HepG2 (cell line): ENCODE results near the gene ARMC8. TPM values are rescaled to one million over a fixed set of nuclear protein-coding genes. Genes with fewer than 3 reads are reported as not detected.

Experiments used
- ATAC-seq: fragments of 200-7000 bp; cut with Tn5 transposase; 3 replicates; pipeline ENCODE4 v1.9.1; 2020; ENCODE audit warnings: mild to moderate bottlenecking, moderate library complexity
- BruUV-seq: library from RNA; stranded (reverse); fragments of 400-500 nt; replicated peaks from 2 replicates; lab custom pipeline; 2021; lab: Mats Ljungman, UMichigan
- CTCF ChIA-PET: fragments of 300-600 bp; formaldehyde crosslinking; extraction: SDS; loops from one replicate; lab custom pipeline; 2021; ENCODE audit warnings: low total read pairs, inconsistent platforms, low intra/inter-chr PET ratio; lab: Yijun Ruan, JAX
- POLR2A ChIA-PET: fragments of 350-600 bp; sonication (Branson Sonifier 250); formaldehyde crosslinking; loops from one replicate; lab custom pipeline; 2020; ENCODE audit warnings: antibody characterized with exemption, inconsistent platforms; lab: Yijun Ruan, JAX
- DNase-seq: peaks from one replicate; pipeline ENCODE4 v3.0.0-alpha.2; 2015; ENCODE audit warnings: low spot score
- FAIRE-seq: peaks from 3 replicates; lab custom pipeline; 2011; peaks lifted over from hg19 to GRCh38; lab: Jason Lieb, UNC
- H2AFZ ChIP-seq: one replicate; pipeline ENCODE4 v1.6.1; 2011; ENCODE audit warnings: low read length, inconsistent platforms
- H3K27ac ChIP-seq: fragments of 300-600 bp; 3 replicates; pipeline ENCODE4 v1.8.0; 2011; ENCODE audit warnings: mixed run types, mild to moderate bottlenecking, mixed read lengths, low read length, inconsistent platforms; ENCODE audit not compliant: insufficient read depth; ENCODE audit errors: extremely low read length
- H3K27me3 ChIP-seq, 2 experiments: fragments of 200-600 bp in 1 of 2; 2 replicates in 1 of 2; 3 replicates in 1 of 2; pipeline versions ENCODE4 v1.6.0 to v1.8.0; 2011; ENCODE audit warnings: low read length in 2 of 2, mild to moderate bottlenecking in 2 of 2, moderate library complexity in 2 of 2, inconsistent platforms in 1 of 2; ENCODE audit not compliant: insufficient read depth in 2 of 2, control insufficient read depth in 1 of 2
- H3K36me3 ChIP-seq, 2 experiments: fragments of 200-600 bp in 1 of 2; replicated peaks in 1 of 2; 2 replicates in 1 of 2; 3 replicates in 1 of 2; pipeline versions ENCODE4 v1.5.1 to v1.8.0; 2011; ENCODE audit warnings: low read length in 2 of 2, inconsistent platforms in 1 of 2; ENCODE audit not compliant: insufficient read depth in 2 of 2, control insufficient read depth in 1 of 2
- H3K4me1 ChIP-seq: 2 replicates; pipeline ENCODE4 v1.5.1; 2012; ENCODE audit warnings: low read length, inconsistent platforms; ENCODE audit not compliant: insufficient read depth
- H3K4me2 ChIP-seq: 2 replicates; pipeline ENCODE4 v1.6.0; 2011; ENCODE audit warnings: low read depth, low read length, inconsistent platforms
- H3K4me3 ChIP-seq, 3 experiments: fragments of 200-600 bp in 1 of 3; sonication (generic), shearing (Covaris generic) in 1 of 3; replicated peaks in 1 of 3; 2 replicates each; pipeline ENCODE4 v1.5.1; 2011 to 2016; ENCODE audit warnings: low read length in 3 of 3, inconsistent platforms in 2 of 3, low read depth in 2 of 3, mild to moderate bottlenecking in 2 of 3, control low read depth in 1 of 3, mixed read lengths in 1 of 3; ENCODE audit not compliant: insufficient read depth in 1 of 3
- H3K79me2 ChIP-seq: one replicate; pipeline ENCODE4 v1.6.1; 2011; ENCODE audit warnings: low read length, inconsistent platforms; ENCODE audit not compliant: insufficient read depth
- H3K9ac ChIP-seq: 2 replicates; pipeline ENCODE4 v1.6.0; 2011; ENCODE audit warnings: mild to moderate bottlenecking, low read depth, low read length, inconsistent platforms; ENCODE audit not compliant: insufficient read depth
- H3K9me3 ChIP-seq: 2 replicates; pipeline ENCODE4 v1.5.1; 2012; ENCODE audit warnings: mild to moderate bottlenecking, low read length
- H4K20me1 ChIP-seq: 2 replicates; pipeline ENCODE4 v1.6.0; 2011; ENCODE audit warnings: inconsistent platforms, mild to moderate bottlenecking, low read length, moderate library complexity; ENCODE audit not compliant: insufficient read depth
- CHCHD3 ChIP-seq: sonication (generic); formaldehyde crosslinking; IDR thresholded peaks from 2 replicates; pipeline ENCODE4 v1.8.0; 2022; ENCODE audit warnings: mild to moderate bottlenecking, missing genetic modification reagents, moderate library complexity
- FOXM1 ChIP-seq: sonication (generic); formaldehyde crosslinking; IDR thresholded peaks from 2 replicates; pipeline ENCODE4 v1.5.0; 2020; ENCODE audit warnings: missing genetic modification reagents
- ISL2 ChIP-seq: sonication (generic); formaldehyde crosslinking; IDR thresholded peaks from 2 replicates; pipeline ENCODE4 v1.5.0; 2020; ENCODE audit warnings: missing genetic modification reagents
- KDM5A ChIP-seq: fragments of 200-600 bp; sonication (generic); IDR thresholded peaks from 2 replicates; pipeline ENCODE4 v1.7.0; 2018; ENCODE audit warnings: antibody characterized with exemption, mild to moderate bottlenecking, low read length, borderline replicate concordance
- NFKBIZ ChIP-seq: IDR thresholded peaks from 2 replicates; pipeline ENCODE4 v1.6.1; 2018; ENCODE audit warnings: missing genetic modification reagents, missing compliant biosample characterization
- PHB2 ChIP-seq: fragments of 450-650 bp; IDR thresholded peaks from 2 replicates; pipeline ENCODE4 v1.6.1; 2018; ENCODE audit not compliant: partially characterized antibody
- PTBP1 ChIP-seq: fragments of 200-400 bp; formaldehyde crosslinking; IDR thresholded peaks from 2 replicates; pipeline ENCODE4 v1.6.1; 2018; ENCODE audit warnings: low read length, low read depth; ENCODE audit not compliant: poor library complexity, severe bottlenecking
- RBFOX2 ChIP-seq: fragments of 200-400 bp; formaldehyde crosslinking; IDR thresholded peaks from 2 replicates; pipeline ENCODE4 v1.6.1; 2017; ENCODE audit warnings: low read depth, mild to moderate bottlenecking, low read length
- ZNF879 ChIP-seq: sonication (generic); formaldehyde crosslinking; IDR thresholded peaks from 2 replicates; pipeline ENCODE4 v1.8.1; 2023; ENCODE audit warnings: missing genetic modification reagents
- WGBS: methylation state at CpG from one replicate; pipeline ENCODE4 v1.1.6; 2017; ENCODE audit warnings: low lambda C conversion rate; 5-methylcytosine and 5-hydroxymethylcytosine counted together
- in situ Hi-C: cut with HindIII; loops from 2 replicates; pipeline ENCODE4 v1.10.0; 2017; ENCODE audit warnings: low pct_unique_long_range_greater_than_20kb; ENCODE audit not compliant: extremely low pct_ligation_motif_present
- intact Hi-C: fragments of 100-400 bp; cut with micrococcal nuclease; formaldehyde crosslinking; loops from one replicate; pipeline ENCODE4 v1.10.0; 2022; ENCODE audit not compliant: unreplicated experiment
- polyA plus RNA-seq, 8 experiments: library from polyadenylated mRNA; depleted of rRNA in 3 of 8; stranded (reverse) in 7 of 8; unstranded in 1 of 8; fragments of >200 nt; fragmentation: Illumina TruSeq in 4 of 8; extraction: Trizol in 4 of 8; gene quantifications; 2 replicates each; pipeline versions ENCODE4 v1.2.1 to v1.2.3, GENCODE V29; 2011 to 2016; ENCODE audit warnings: low read depth in 4 of 8, missing spikeins in 1 of 8, mixed read lengths in 1 of 8; ENCODE audit not compliant: insufficient read depth in 1 of 8
- total RNA-seq, 5 experiments: library from RNA; depleted of rRNA; stranded (reverse); fragments of >200 nt; fragmentation: Illumina TruSeq; extraction: Trizol; gene quantifications; 2 replicates each; pipeline ENCODE4 v1.2.3, GENCODE V29; 2016; ENCODE audit warnings: low read depth in 1 of 5
- TF ChIP-seq, protein P1 (sequence below): sonication (generic); formaldehyde crosslinking; IDR thresholded peaks from 2 replicates; pipeline ENCODE4 v1.4.0; 2020; ENCODE audit warnings: missing genetic modification reagents, borderline replicate concordance
- TF ChIP-seq, protein P2 (sequence below): sonication (generic); formaldehyde crosslinking; IDR thresholded peaks from 2 replicates; pipeline ENCODE4 v1.8.0; 2023; ENCODE audit warnings: mild to moderate bottlenecking, missing genetic modification reagents
- TF ChIP-seq, protein P3 (sequence below), 2 experiments: fragments of 450-650 bp in 1 of 2; sonication (generic) in 1 of 2; formaldehyde crosslinking; IDR thresholded peaks; 2 replicates each; pipeline versions ENCODE4 v1.5.0 to v1.8.0; 2020 to 2022; ENCODE audit warnings: mild to moderate bottlenecking in 1 of 2, missing genetic modification reagents in 1 of 2
- TF ChIP-seq, protein P4 (sequence below): sonication (generic); formaldehyde crosslinking; IDR thresholded peaks from 2 replicates; pipeline ENCODE4 v1.8.1; 2023; ENCODE audit warnings: mild to moderate bottlenecking, missing genetic modification reagents
- TF ChIP-seq, protein P5 (sequence below): IDR thresholded peaks from 2 replicates; pipeline ENCODE4 v1.6.1; 2016; ENCODE audit warnings: control low read depth

ARMC8 gene
- total and polyA plus RNA-seq, 2 of the 13 experiments (the other 11 are each of a cell fraction or from before 2014, with no cell fraction given) = 38.9 to 55.3 TPM

DNA sequence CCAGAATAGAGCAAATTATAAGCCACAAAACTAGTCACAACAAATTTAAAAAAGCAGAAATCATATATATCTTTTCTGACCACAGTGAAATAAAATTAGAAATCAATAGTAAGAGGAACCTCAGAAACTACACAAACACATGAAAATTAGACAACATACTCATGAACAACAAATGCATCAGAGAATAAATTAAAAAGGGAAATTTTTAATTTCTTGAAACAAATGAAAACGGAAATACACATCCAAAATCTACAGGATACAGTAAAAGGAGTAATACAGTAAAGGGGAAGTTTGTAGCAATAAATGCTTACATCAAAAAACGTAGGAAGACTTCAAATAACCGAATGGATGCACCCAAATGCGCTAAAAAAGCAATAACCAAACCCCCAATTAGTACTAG, 123.4 kb downstream of the ARMC8 start:
- DNase-seq = no peak
- ChIA-PET CTCF (no interaction called here), POLR2A (no interaction called here)
- no peak overlapping the region for H3K4me2 ChIP-seq
- in situ Hi-C loops = no loop called here
- ATAC-seq = no peak
- no peaks in the 10 kb centered on the region for H3K4me1 ChIP-seq
- WGBS = 4% methylated on average over 4 of the region's 4 CpGs
- FAIRE-seq = no peak
- no peaks in the 10 kb centered on the region for H3K36me3 ChIP-seq
- H4K20me1 ChIP-seq = no peaks in the 10 kb centered on the region
- BruUV-seq = no TSS peak
- H3K4me3 ChIP-seq = no peak overlapping the region
- H3K79me2 ChIP-seq = no peaks in the 10 kb centered on the region
- no peak overlapping the region for H3K27ac ChIP-seq
- peaks cover 0 to 7% of the 10 kb centered on the region in 2 experiments; a peak in 1 of 5 replicates for H3K27me3 ChIP-seq
- peaks cover 23% of the 10 kb centered on the region for H3K9me3 ChIP-seq
- intact Hi-C loops = no loop called here
- H3K9ac ChIP-seq = no peak overlapping the region
- TF ChIP-seq PTBP1 (no peak), ZNF879 (CRISPR knock-in tag) (no peak), CHCHD3 (CRISPR knock-in tag) (no peak), ISL2 (CRISPR knock-in tag) (no peak), KDM5A (no peak), RBFOX2 (no peak), FOXM1 (CRISPR knock-in tag) (no peak), NFKBIZ (no peak), PHB2 (no peak)
- TF ChIP-seq, protein P1, sequence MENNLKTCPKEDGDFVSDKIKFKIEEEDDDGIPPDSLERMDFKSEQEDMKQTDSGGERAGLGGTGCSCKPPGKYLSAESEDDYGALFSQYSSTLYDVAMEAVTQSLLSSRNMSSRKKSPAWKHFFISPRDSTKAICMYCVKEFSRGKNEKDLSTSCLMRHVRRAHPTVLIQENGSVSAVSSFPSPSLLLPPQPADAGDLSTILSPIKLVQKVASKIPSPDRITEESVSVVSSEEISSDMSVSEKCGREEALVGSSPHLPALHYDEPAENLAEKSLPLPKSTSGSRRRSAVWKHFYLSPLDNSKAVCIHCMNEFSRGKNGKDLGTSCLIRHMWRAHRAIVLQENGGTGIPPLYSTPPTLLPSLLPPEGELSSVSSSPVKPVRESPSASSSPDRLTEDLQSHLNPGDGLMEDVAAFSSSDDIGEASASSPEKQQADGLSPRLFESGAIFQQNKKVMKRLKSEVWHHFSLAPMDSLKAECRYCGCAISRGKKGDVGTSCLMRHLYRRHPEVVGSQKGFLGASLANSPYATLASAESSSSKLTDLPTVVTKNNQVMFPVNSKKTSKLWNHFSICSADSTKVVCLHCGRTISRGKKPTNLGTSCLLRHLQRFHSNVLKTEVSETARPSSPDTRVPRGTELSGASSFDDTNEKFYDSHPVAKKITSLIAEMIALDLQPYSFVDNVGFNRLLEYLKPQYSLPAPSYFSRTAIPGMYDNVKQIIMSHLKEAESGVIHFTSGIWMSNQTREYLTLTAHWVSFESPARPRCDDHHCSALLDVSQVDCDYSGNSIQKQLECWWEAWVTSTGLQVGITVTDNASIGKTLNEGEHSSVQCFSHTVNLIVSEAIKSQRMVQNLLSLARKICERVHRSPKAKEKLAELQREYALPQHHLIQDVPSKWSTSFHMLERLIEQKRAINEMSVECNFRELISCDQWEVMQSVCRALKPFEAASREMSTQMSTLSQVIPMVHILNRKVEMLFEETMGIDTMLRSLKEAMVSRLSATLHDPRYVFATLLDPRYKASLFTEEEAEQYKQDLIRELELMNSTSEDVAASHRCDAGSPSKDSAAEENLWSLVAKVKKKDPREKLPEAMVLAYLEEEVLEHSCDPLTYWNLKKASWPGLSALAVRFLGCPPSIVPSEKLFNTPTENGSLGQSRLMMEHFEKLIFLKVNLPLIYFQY (CRISPR knock-in tag) = no peak
- TF ChIP-seq, protein P2, sequence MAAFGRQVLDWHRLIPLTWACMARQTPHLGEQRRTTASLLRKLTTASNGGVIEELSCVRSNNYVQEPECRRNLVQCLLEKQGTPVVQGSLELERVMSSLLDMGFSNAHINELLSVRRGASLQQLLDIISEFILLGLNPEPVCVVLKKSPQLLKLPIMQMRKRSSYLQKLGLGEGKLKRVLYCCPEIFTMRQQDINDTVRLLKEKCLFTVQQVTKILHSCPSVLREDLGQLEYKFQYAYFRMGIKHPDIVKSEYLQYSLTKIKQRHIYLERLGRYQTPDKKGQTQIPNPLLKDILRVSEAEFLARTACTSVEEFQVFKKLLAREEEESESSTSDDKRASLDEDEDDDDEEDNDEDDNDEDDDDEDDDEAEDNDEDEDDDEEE (CRISPR knock-in tag) = no peak
- TF ChIP-seq, protein P3, sequence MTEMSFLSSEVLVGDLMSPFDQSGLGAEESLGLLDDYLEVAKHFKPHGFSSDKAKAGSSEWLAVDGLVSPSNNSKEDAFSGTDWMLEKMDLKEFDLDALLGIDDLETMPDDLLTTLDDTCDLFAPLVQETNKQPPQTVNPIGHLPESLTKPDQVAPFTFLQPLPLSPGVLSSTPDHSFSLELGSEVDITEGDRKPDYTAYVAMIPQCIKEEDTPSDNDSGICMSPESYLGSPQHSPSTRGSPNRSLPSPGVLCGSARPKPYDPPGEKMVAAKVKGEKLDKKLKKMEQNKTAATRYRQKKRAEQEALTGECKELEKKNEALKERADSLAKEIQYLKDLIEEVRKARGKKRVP (CRISPR knock-in tag; IDR thresholded peaks at IDR 0.05) = no peak
- TF ChIP-seq, protein P4, sequence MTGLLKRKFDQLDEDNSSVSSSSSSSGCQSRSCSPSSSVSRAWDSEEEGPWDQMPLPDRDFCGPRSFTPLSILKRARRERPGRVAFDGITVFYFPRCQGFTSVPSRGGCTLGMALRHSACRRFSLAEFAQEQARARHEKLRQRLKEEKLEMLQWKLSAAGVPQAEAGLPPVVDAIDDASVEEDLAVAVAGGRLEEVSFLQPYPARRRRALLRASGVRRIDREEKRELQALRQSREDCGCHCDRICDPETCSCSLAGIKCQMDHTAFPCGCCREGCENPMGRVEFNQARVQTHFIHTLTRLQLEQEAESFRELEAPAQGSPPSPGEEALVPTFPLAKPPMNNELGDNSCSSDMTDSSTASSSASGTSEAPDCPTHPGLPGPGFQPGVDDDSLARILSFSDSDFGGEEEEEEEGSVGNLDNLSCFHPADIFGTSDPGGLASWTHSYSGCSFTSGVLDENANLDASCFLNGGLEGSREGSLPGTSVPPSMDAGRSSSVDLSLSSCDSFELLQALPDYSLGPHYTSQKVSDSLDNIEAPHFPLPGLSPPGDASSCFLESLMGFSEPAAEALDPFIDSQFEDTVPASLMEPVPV = no peak
- TF ChIP-seq, protein P5, sequence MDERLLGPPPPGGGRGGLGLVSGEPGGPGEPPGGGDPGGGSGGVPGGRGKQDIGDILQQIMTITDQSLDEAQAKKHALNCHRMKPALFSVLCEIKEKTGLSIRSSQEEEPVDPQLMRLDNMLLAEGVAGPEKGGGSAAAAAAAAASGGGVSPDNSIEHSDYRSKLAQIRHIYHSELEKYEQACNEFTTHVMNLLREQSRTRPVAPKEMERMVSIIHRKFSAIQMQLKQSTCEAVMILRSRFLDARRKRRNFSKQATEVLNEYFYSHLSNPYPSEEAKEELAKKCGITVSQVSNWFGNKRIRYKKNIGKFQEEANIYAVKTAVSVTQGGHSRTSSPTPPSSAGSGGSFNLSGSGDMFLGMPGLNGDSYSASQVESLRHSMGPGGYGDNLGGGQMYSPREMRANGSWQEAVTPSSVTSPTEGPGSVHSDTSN (CRISPR knock-in tag) = no peak
- H2AFZ ChIP-seq = no peak overlapping the region
